Testis (tissue), 2 donors: ENCODE measurements around the gene KHNYN.

Source experiments
- POLR2A ChIP-seq: fragments of 450-650 bp; IDR thresholded peaks from one replicate; pipeline ENCODE4 v1.6.1; 2017; ENCODE audit warnings: antibody characterized with exemption, mild to moderate bottlenecking, moderate library complexity
- TF ChIP-seq, protein P1 (sequence below), 3 experiments: fragments of 450-650 bp in 2 of 3; fragments of 200-600 bp in 1 of 3; sonication (generic) in 1 of 3; IDR thresholded peaks; one replicate each; pipeline ENCODE4 v1.5.1; 2016 to 2019; ENCODE audit warnings: antibody characterized with exemption in 3 of 3, mild to moderate bottlenecking in 2 of 3, moderate library complexity in 1 of 3

DNA sequence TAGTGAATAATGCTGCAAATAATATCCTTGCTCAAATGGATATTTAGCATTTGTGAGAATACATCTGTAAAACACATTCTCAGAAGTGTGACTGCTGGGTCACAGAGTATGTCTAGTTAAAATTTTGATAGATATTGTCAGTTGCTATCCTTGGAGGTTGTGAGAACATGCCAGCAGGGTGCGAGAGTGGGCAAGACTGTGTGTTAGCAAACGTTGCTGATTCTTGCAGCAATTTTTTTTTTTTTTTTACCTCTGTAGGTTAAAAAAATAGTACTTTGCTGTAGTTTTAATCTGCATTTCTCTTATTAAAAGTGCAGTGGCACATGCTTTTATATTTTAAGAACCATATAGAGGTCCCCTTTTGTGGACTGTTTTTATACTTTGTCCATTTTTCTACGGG is 35.5 kb upstream of the KHNYN start:
- TF ChIP-seq POLR2A: no peak
- TF ChIP-seq, protein P1, sequence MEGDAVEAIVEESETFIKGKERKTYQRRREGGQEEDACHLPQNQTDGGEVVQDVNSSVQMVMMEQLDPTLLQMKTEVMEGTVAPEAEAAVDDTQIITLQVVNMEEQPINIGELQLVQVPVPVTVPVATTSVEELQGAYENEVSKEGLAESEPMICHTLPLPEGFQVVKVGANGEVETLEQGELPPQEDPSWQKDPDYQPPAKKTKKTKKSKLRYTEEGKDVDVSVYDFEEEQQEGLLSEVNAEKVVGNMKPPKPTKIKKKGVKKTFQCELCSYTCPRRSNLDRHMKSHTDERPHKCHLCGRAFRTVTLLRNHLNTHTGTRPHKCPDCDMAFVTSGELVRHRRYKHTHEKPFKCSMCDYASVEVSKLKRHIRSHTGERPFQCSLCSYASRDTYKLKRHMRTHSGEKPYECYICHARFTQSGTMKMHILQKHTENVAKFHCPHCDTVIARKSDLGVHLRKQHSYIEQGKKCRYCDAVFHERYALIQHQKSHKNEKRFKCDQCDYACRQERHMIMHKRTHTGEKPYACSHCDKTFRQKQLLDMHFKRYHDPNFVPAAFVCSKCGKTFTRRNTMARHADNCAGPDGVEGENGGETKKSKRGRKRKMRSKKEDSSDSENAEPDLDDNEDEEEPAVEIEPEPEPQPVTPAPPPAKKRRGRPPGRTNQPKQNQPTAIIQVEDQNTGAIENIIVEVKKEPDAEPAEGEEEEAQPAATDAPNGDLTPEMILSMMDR (IDR thresholded peaks at IDR 0.05): no peak
